Smooth muscle cell (in vitro differentiated cells): ENCODE results near the gene ELF5. TPM values are rescaled to one million over a fixed set of nuclear protein-coding genes. Genes with fewer than 3 reads are reported as not detected.

Experiments
- DNase-seq: peaks from one replicate; lab custom pipeline; 2025; ENCODE audit not compliant: unreplicated experiment; lab: John Stamatoyannopoulos, UW
- H2AFZ ChIP-seq: fragments of 200-600 bp; sonication (generic); 2 replicates; pipeline ENCODE4 v1.6.0; 2016; ENCODE audit warnings: antibody characterized with exemption, low read depth, mild to moderate bottlenecking
- H3F3A ChIP-seq: fragments of 200-600 bp; sonication (generic); 2 replicates; pipeline ENCODE4 v1.6.0; 2017; ENCODE audit warnings: antibody characterized with exemption, low read depth
- H3K27ac ChIP-seq: fragments of 200-600 bp; sonication (generic); 2 replicates; pipeline ENCODE4 v1.5.1; 2016; ENCODE audit warnings: low read depth, mild to moderate bottlenecking
- H3K27me3 ChIP-seq: fragments of 200-600 bp; sonication (generic); 2 replicates; pipeline ENCODE4 v1.6.1; 2016; ENCODE audit warnings: low read depth, mild to moderate bottlenecking
- H3K36me3 ChIP-seq: fragments of 200-600 bp; sonication (generic); 2 replicates; pipeline ENCODE4 v1.5.1; 2016; ENCODE audit warnings: low read depth
- H3K4me1 ChIP-seq: fragments of 200-600 bp; sonication (generic); 2 replicates; pipeline ENCODE4 v1.5.1; 2016; ENCODE audit warnings: low read depth
- H3K4me2 ChIP-seq: fragments of 200-600 bp; sonication (generic); 2 replicates; pipeline ENCODE4 v1.6.0; 2016; ENCODE audit warnings: mild to moderate bottlenecking
- H3K4me3 ChIP-seq: fragments of 200-600 bp; sonication (generic); 2 replicates; pipeline ENCODE4 v1.5.1; 2016; ENCODE audit warnings: mild to moderate bottlenecking
- H3K79me2 ChIP-seq: fragments of 200-600 bp; sonication (generic); 2 replicates; pipeline ENCODE4 v1.6.0; 2016; ENCODE audit warnings: low read depth, mild to moderate bottlenecking
- H3K9ac ChIP-seq: fragments of 200-600 bp; sonication (generic); 2 replicates; pipeline ENCODE4 v1.6.0; 2016; ENCODE audit warnings: low read depth
- H3K9me3 ChIP-seq: fragments of 200-600 bp; sonication (generic); replicated peaks from 2 replicates; pipeline ENCODE4 v1.5.1; 2016; ENCODE audit warnings: low read depth
- H4K20me1 ChIP-seq: fragments of 200-600 bp; sonication (generic); 2 replicates; pipeline ENCODE4 v1.6.0; 2016; ENCODE audit warnings: low read depth
- CTCF ChIP-seq: fragments of 200-600 bp; sonication (generic); IDR thresholded peaks from 2 replicates; pipeline ENCODE4 v1.5.1; 2017; ENCODE audit warnings: borderline replicate concordance, mild to moderate bottlenecking, antibody characterized with exemption; ENCODE audit not compliant: insufficient read depth, poor library complexity, severe bottlenecking
- WGBS: methylation state at CpG from one replicate; pipeline ENCODE4 v1.1.7; 2016; ENCODE audit warnings: low lambda C conversion rate; 5-methylcytosine and 5-hydroxymethylcytosine counted together
- polyA plus RNA-seq: library from polyadenylated mRNA; unstranded; fragments of >200 nt; fragmentation: Nextera tagmentation; extraction: Ambion mirVana; gene quantifications from 2 replicates; pipeline ENCODE4 v1.2.1, GENCODE V29; 2016
- total RNA-seq: library from RNA; depleted of rRNA; stranded (reverse); fragments of >200 nt; gene quantifications from 2 replicates; pipeline ENCODE4 v1.2.3, GENCODE V29; 2014

ELF5 gene
- total and polyA plus RNA-seq, 2 experiments from 2014 or later: 0.67 TPM; not detected in 1

- no peak overlapping the region for H3K4me3 ChIP-seq
- peaks cover 10% of the 10 kb centered on the region for H3K4me1 ChIP-seq
- no peaks in the 10 kb centered on the region for H4K20me1 ChIP-seq
- H3K4me2 ChIP-seq: no peak overlapping the region
- H3K27ac ChIP-seq: no peak overlapping the region
- TF ChIP-seq CTCF: no peak
- no peaks in the 10 kb centered on the region for H3K9me3 ChIP-seq
- H3K79me2 ChIP-seq: no peaks in the 10 kb centered on the region
- 83% methylated on average over 4 of the region's 4 CpGs for WGBS
- H3K9ac ChIP-seq: no peak overlapping the region
- no peaks in the 10 kb centered on the region for H3K27me3 ChIP-seq
- DNase-seq: no peak
- no peaks in the 10 kb centered on the region for H3F3A ChIP-seq
- H3K36me3 ChIP-seq: no peaks in the 10 kb centered on the region
- no peak overlapping the region for H2AFZ ChIP-seq
These were observed 19.5 kb downstream of the ELF5 start for GRCh38 chr11:34493926-34494595.

DNA sequence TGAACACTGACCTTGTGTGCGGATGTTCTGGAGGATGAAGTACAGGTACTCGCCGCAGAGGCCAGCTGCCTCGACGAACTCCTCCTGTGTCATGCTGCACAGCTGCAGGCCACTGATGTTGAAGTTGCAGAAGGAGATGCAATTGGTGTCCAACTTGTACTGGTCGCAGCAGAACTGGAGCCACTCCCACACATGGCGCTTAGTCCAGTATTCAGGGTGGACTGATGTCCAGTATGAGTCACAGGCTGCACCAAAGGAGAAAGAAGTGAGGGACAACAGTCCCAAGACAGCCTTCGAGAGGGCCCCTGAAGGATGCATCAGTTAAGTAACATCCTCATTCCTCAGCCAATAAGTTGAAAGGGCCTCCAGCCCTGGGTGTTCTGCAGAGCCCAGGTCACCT, 20.1 kb downstream of the ELF5 start:
- no peak overlapping the region for H3K27ac ChIP-seq
- no peak overlapping the region for H2AFZ ChIP-seq
- 80% methylated on average over 8 of the region's 8 CpGs for WGBS
- no peaks in the 10 kb centered on the region for H3F3A ChIP-seq
- no peak overlapping the region for H3K4me2 ChIP-seq
- H3K9ac ChIP-seq: no peak overlapping the region
- H3K9me3 ChIP-seq: no peaks in the 10 kb centered on the region
- no peak overlapping the region for H3K4me3 ChIP-seq
- no peaks in the 10 kb centered on the region for H3K79me2 ChIP-seq
- DNase-seq: no peak
- H3K4me1 ChIP-seq: peaks cover 10% of the 10 kb centered on the region
- no peaks in the 10 kb centered on the region for H3K27me3 ChIP-seq
- H4K20me1 ChIP-seq: no peaks in the 10 kb centered on the region
- no peak for TF ChIP-seq CTCF
- H3K36me3 ChIP-seq: no peaks in the 10 kb centered on the region

- 54% methylated on average over 8 of the region's 8 CpGs for WGBS
- no peak for DNase-seq
- TF ChIP-seq CTCF: peak; percentile 73
These were observed 20.7 kb downstream of the ELF5 start for GRCh38 chr11:34492806-34493414.

More at GRCh38 chr11:34492806-34493414, 20.7 kb downstream of the ELF5 start:
- Histone ChIP-seq H3F3A (no peaks in the 10 kb centered on the region), H4K20me1 (no peaks in the 10 kb centered on the region), H3K4me2 (no peak overlapping the region), H3K9ac (no peak overlapping the region), H3K79me2 (no peaks in the 10 kb centered on the region), H3K36me3 (no peaks in the 10 kb centered on the region), H3K27ac (no peak overlapping the region), H3K4me3 (no peak overlapping the region), H2AFZ (no peak overlapping the region), H3K9me3 (no peaks in the 10 kb centered on the region), H3K27me3 (no peaks in the 10 kb centered on the region), H3K4me1 (peaks cover 10% of the 10 kb centered on the region)
